HepG2 (cell line): Measurements from ENCODE around the gene DCTN2.

Source experiments
- CHD2 ChIP-seq: IDR thresholded peaks from 2 replicates; pipeline ENCODE4 v1.6.1; 2011; ENCODE audit warnings: low read depth, low read length, improper control_type of control experiment
- PBX3 ChIP-seq: sonication (generic); formaldehyde crosslinking; IDR thresholded peaks from 2 replicates; pipeline ENCODE4 v1.8.1; 2023; ENCODE audit warnings: missing genetic modification reagents, inconsistent platforms, borderline replicate concordance
- TP53 ChIP-seq: sonication (generic); formaldehyde crosslinking; conservative IDR thresholded peaks from 2 replicates; pipeline ENCODE4 v1.4.0; 2020; ENCODE audit warnings: missing genetic modification reagents
- ZBTB8A ChIP-seq: sonication (generic); formaldehyde crosslinking; IDR thresholded peaks from 2 replicates; pipeline ENCODE4 v1.4.0; 2020; ENCODE audit warnings: mild to moderate bottlenecking, low read depth, missing genetic modification reagents, borderline replicate concordance
- ZFP41 ChIP-seq: sonication (generic); formaldehyde crosslinking; IDR thresholded peaks from 2 replicates; pipeline ENCODE4 v1.4.0; 2020; ENCODE audit warnings: mild to moderate bottlenecking, missing genetic modification reagents, borderline replicate concordance
- TF ChIP-seq, protein P1 (sequence below): sonication (generic); formaldehyde crosslinking; IDR thresholded peaks from 2 replicates; pipeline ENCODE4 v1.4.0; 2020; ENCODE audit warnings: missing genetic modification reagents
- TF ChIP-seq, protein P2 (sequence below): sonication (generic); formaldehyde crosslinking; conservative IDR thresholded peaks from 2 replicates; pipeline ENCODE4 v1.4.0; 2020; ENCODE audit warnings: missing genetic modification reagents

GRCh38 chr12:57534250-57534649, 12.7 kb downstream of the DCTN2 start:
- TF ChIP-seq ZFP41: no peak
- no peak for TF ChIP-seq ZBTB8A
- TF ChIP-seq, protein P1, sequence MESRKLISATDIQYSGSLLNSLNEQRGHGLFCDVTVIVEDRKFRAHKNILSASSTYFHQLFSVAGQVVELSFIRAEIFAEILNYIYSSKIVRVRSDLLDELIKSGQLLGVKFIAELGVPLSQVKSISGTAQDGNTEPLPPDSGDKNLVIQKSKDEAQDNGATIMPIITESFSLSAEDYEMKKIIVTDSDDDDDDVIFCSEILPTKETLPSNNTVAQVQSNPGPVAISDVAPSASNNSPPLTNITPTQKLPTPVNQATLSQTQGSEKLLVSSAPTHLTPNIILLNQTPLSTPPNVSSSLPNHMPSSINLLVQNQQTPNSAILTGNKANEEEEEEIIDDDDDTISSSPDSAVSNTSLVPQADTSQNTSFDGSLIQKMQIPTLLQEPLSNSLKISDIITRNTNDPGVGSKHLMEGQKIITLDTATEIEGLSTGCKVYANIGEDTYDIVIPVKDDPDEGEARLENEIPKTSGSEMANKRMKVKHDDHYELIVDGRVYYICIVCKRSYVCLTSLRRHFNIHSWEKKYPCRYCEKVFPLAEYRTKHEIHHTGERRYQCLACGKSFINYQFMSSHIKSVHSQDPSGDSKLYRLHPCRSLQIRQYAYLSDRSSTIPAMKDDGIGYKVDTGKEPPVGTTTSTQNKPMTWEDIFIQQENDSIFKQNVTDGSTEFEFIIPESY (CRISPR knock-in tag): no peak
- TF ChIP-seq PBX3 (CRISPR knock-in tag): no peak
- TF ChIP-seq CHD2: no peak
- TF ChIP-seq, protein P2, sequence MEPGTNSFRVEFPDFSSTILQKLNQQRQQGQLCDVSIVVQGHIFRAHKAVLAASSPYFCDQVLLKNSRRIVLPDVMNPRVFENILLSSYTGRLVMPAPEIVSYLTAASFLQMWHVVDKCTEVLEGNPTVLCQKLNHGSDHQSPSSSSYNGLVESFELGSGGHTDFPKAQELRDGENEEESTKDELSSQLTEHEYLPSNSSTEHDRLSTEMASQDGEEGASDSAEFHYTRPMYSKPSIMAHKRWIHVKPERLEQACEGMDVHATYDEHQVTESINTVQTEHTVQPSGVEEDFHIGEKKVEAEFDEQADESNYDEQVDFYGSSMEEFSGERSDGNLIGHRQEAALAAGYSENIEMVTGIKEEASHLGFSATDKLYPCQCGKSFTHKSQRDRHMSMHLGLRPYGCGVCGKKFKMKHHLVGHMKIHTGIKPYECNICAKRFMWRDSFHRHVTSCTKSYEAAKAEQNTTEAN (CRISPR knock-in tag): no peak
- no peak for TF ChIP-seq TP53 (CRISPR knock-in tag)
